BJ (cell line): Measurements from ENCODE around the gene FGF14. TPM values are rescaled to one million over a fixed set of nuclear protein-coding genes. Genes with fewer than 3 reads are reported as not detected.

Experiments used
- CTCF ChIA-PET: fragments of 350-600 bp; formaldehyde crosslinking; extraction: SDS; loops from one replicate; lab custom pipeline; 2021; ENCODE audit warnings: antibody characterized with exemption, inconsistent platforms; lab: Yijun Ruan, JAX
- POLR2A ChIA-PET: fragments of 300-600 bp; sonication (Branson Sonifier 250); formaldehyde crosslinking; extraction: SDS; loops from one replicate; lab custom pipeline; 2021; ENCODE audit warnings: antibody characterized with exemption; lab: Charles Lee
- DNase-seq: peaks from one replicate; pipeline ENCODE4 v3.0.0-alpha.2; 2011; ENCODE audit warnings: low read depth
- H3K27me3 ChIP-seq: 2 replicates; pipeline ENCODE4 v1.6.0; 2011; ENCODE audit warnings: low read length; ENCODE audit not compliant: control insufficient read depth, insufficient read depth
- H3K36me3 ChIP-seq: 2 replicates; pipeline ENCODE4 v1.5.1; 2011; ENCODE audit warnings: low read length; ENCODE audit not compliant: control insufficient read depth, insufficient read depth
- H3K4me3 ChIP-seq: 2 replicates; pipeline ENCODE4 v1.5.1; 2011; ENCODE audit warnings: low read depth, mild to moderate bottlenecking, control low read depth, low read length
- polyA plus RNA-seq: library from polyadenylated mRNA; depleted of rRNA; stranded (reverse); fragments of >200 nt; gene quantifications from 2 replicates; pipeline ENCODE4 v1.2.3, GENCODE V29; 2011
- TF ChIP-seq, protein P1 (sequence below): IDR thresholded peaks from 2 replicates; pipeline ENCODE4 v1.5.1; 2011; ENCODE audit warnings: low read depth, mild to moderate bottlenecking, control low read depth, inconsistent platforms, low read length, moderate library complexity; ENCODE audit not compliant: insufficient read depth

FGF14 gene
- polyA plus RNA-seq, 1 experiment = 0.01 TPM

DNA sequence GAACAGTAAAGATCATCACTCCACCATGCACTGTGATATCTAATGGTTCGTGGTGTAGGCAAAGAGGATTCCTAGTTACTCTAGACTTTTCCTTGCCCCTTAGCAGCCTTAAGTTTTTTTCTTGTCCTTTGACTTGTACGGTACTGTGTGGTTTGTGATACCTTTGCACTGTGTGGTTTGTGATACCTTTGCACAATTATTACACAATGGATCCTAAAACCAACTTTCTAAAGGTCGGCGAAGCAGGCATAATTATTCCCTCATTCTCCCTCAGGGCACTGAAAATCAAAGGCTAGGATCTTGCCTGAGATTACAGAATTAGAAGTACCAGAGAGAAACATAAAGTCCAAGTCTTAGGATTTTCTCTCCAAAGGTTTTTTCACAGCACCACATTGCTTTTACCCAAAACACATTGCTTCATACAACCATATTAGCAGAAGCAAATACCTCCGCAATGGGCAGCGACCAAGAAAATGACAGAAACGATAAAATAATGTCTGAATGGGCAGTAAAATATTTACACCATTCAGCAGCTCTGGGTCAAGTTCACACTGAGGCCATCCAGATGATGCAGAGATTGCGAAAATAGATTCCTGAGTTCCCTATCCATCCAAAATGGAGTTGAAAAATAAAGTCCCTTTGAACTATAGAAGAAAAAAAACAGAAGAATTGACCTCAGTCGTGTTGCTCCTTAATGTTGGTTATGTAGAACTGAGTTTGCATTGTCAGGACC, 106.4 kb downstream of the FGF14 start:
- TF ChIP-seq, protein P1, sequence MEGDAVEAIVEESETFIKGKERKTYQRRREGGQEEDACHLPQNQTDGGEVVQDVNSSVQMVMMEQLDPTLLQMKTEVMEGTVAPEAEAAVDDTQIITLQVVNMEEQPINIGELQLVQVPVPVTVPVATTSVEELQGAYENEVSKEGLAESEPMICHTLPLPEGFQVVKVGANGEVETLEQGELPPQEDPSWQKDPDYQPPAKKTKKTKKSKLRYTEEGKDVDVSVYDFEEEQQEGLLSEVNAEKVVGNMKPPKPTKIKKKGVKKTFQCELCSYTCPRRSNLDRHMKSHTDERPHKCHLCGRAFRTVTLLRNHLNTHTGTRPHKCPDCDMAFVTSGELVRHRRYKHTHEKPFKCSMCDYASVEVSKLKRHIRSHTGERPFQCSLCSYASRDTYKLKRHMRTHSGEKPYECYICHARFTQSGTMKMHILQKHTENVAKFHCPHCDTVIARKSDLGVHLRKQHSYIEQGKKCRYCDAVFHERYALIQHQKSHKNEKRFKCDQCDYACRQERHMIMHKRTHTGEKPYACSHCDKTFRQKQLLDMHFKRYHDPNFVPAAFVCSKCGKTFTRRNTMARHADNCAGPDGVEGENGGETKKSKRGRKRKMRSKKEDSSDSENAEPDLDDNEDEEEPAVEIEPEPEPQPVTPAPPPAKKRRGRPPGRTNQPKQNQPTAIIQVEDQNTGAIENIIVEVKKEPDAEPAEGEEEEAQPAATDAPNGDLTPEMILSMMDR = no peak
- Histone ChIP-seq H3K36me3 (no peaks in the 10 kb centered on the region), H3K27me3 (peaks cover 1% of the 10 kb centered on the region; the same call in 1 of the 2 replicates), H3K4me3 (no peak overlapping the region)
- ChIA-PET POLR2A (no interaction called here), CTCF (interaction anchor here (1.2 kb wide), 1 partner anchor 9 kb away, joined by 3 read pairs; no protein-coding TSS in a partner anchor)
- peak; percentile 43 for DNase-seq

DNA sequence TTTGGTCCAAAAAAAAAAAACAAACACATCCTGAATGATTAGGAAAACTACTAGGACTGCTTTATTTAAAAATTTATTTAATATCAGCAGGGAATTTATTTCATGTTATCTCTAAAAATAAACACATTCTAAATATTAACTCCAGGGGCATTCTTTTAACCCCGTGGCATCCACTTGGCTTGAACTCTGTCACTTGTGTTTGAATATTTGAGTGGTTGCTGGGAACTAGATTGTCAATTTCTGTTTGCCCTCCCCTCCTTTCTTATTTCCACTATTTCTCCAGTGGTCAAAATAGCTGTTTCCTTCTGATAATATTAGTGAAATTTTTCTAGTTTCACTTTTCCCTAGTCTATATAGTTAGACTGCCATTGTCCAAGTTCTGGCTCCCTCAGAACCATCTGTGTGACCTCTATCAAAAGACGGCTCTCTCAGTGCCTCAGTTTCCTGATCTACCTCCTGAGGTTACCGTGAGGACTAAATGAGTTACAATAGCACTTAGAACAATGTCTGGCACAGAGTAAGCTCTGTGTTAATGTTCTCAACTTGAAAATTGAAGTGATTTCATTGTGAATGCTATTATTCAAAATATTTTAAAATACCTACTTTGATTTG, 107.3 kb downstream of the FGF14 start:
- TF ChIP-seq, protein P1 = no peak
- ChIA-PET CTCF (no interaction called here), POLR2A (no interaction called here)
- DNase-seq = no peak
- Histone ChIP-seq H3K36me3 (no peaks in the 10 kb centered on the region), H3K4me3 (no peak overlapping the region), H3K27me3 (peaks cover under 1% of the 10 kb centered on the region; the same call in 1 of the 2 replicates)

DNA sequence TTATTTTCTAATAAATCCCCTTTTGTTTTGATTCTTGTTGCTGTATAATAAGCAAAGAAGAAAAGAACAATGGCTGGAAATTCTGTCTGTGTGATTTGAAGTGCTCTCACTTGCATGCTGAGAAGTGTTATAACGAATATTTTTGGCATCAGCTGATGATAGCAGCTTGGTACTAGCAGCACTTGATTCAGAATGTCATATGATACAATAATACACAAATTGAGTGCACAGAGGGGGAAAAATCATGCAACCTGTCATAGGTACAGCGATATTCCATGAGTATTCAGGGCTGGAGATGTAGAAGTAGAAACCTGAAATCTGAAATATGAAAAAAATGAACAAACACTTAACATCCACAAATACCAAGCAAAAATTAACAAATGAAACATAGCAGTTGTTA, 108.1 kb downstream of the FGF14 start:
- Histone ChIP-seq H3K27me3 (no peaks in the 10 kb centered on the region), H3K36me3 (no peaks in the 10 kb centered on the region), H3K4me3 (no peak overlapping the region)
- ChIA-PET POLR2A (no interaction called here), CTCF (no interaction called here)
- no peak for DNase-seq
- TF ChIP-seq, protein P1 = no peak

DNA sequence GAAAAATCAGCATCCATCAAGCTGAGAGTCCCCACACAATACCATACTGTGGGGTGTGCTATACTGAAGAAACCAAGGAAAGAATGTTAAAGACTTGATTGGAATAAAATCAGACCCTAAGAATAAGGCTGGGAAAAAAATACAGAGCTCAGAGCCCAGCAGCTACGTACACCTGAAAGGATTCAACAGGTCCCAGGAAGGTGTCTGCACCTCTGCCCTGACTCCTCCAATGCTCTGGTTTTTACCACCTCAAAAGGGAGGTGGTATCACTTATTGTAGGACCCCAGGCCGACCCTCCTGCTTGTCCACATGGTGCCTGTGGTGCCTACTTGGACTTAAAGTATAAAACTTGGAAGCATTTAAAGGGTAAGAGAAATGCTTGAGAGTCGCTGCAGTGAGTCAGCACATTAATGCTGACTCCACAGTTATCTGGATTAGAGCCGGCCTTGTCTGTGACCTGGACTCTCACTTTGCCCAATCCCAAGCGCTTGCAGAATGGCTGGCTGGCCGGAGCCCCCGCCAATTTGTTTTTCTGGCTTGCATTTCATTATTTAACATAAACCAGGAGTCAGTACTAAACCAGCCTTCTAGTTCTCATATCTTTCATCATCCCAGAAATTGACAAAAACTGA, 110.1 kb downstream of the FGF14 start:
- H3K27me3 ChIP-seq = no peaks in the 10 kb centered on the region
- CTCF ChIA-PET = no interaction called here
- H3K36me3 ChIP-seq = no peaks in the 10 kb centered on the region
- POLR2A ChIA-PET = no interaction called here
- no peak for DNase-seq
- TF ChIP-seq, protein P1 = no peak
- H3K4me3 ChIP-seq = no peak overlapping the region

DNA sequence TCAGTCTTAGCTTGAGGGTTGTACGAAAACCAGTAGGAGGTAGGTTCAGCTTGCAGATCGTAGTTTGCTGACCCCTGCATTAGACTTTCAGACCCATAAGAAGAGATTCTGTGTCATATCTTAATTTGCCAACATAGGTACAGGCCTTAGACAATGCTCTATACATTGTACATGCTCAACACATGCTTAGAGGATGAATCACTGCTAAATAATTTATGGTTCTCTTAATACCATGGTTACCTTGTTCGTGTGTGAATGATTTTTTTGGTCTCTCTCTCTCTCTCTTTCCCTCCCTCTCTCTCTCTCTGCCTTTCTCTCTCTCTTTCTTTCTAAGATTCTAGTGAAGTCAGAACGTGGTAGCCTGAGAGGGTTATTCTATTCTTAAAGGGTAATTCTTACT, 112.2 kb downstream of the FGF14 start:
- no peaks in the 10 kb centered on the region for H3K36me3 ChIP-seq
- H3K27me3 ChIP-seq = no peaks in the 10 kb centered on the region
- ChIA-PET POLR2A (no interaction called here), CTCF (no interaction called here)
- H3K4me3 ChIP-seq = no peak overlapping the region
- TF ChIP-seq, protein P1 = no peak
- no peak for DNase-seq
